Activated T-helper 1 cell treated with anti-CD3 and anti-CD28 coated beads, Interleukin-12 subunit alpha, Interleukin-12 subunit beta, Interleukin-2, Interleukin-4 antibody, amounts not matched to agents 30 ng/mL and 10 ng/mL and 1 ng/mL, durations not matched to agents 14 hours and 24 hours and 36 hours (primary cell): ENCODE measurements around the gene CARS2. TPM values are rescaled to one million over a fixed set of nuclear protein-coding genes. Genes with fewer than 3 reads are reported as not detected.

Source experiments
- DNase-seq: peaks from one replicate; pipeline ENCODE4 v3.0.0; 2021; ENCODE audit warnings: low spot score
- H3K27ac Mint-ChIP-seq: one replicate; pipeline ENCODE4 v1.8.0; 2021; ENCODE audit warnings: mild to moderate bottlenecking, mixed read lengths
- H3K27me3 Mint-ChIP-seq: one replicate; pipeline ENCODE4 v1.8.0; 2022; ENCODE audit warnings: mild to moderate bottlenecking, moderate library complexity, mixed read lengths; ENCODE audit not compliant: insufficient read depth
- H3K36me3 Mint-ChIP-seq: one replicate; pipeline ENCODE4 v1.8.0; 2021; ENCODE audit warnings: low read depth, mixed read lengths
- H3K4me1 Mint-ChIP-seq: one replicate; pipeline ENCODE4 v1.8.0; 2021; ENCODE audit warnings: low read depth, mixed read lengths
- H3K4me3 Mint-ChIP-seq: one replicate; pipeline ENCODE4 v1.8.0; 2021; ENCODE audit warnings: mild to moderate bottlenecking, moderate library complexity, mixed read lengths
- H3K9me3 Mint-ChIP-seq: one replicate; pipeline ENCODE4 v1.8.0; 2021; ENCODE audit warnings: mixed read lengths
- intact Hi-C: fragments of 100-400 bp; cut with micrococcal nuclease; formaldehyde crosslinking; loops from one replicate; pipeline ENCODE4 v1.15.1; 2024
- total RNA-seq: library from RNA; stranded (reverse); gene quantifications from 2 replicates; pipeline ENCODE4 v1.2.3, GENCODE V29; 2022

The CARS2 gene
- total RNA-seq, 1 donor from 2014 or later, result 110 TPM

GRCh38 chr13:110652231-110652730 lies 53.6 kb downstream of the CARS2 start:
- H3K27ac Mint-ChIP-seq, result no peak overlapping the region

DNA sequence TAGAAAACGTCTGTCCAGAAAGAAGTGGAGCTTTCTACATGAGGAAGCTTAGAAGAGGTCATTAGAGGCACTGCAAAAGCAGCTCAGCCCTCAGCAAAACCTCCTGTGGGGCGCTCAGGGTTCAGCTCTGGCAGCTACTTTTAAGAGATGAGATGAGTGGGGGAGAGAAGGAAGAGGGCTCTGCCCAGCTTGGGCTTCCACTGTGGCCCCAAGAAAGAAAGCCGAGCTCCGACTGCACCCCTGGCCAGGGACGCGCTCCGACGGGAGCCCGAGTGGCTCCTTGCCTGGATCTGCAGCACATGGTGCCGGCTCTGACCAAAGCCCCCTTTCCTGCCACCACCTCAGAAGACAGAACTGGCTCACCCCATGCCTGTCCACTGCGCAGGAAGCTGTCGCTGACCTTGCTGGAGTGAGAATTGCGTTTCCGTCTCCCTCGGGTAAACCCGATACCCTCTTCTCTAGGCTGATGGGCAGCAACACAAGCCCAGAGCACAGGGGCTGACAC lies 54.1 kb downstream of the CARS2 start:
- intact Hi-C loops, result no loop called here
- no peaks in the 10 kb centered on the region for H3K9me3 Mint-ChIP-seq
- H3K36me3 Mint-ChIP-seq, result peaks cover 19% of the 10 kb centered on the region
- H3K4me1 Mint-ChIP-seq, result peaks cover 8% of the 10 kb centered on the region
- DNase-seq, result no peak
- no peak overlapping the region for H3K27ac Mint-ChIP-seq
- H3K4me3 Mint-ChIP-seq, result no peak overlapping the region
- no peaks in the 10 kb centered on the region for H3K27me3 Mint-ChIP-seq

More at GRCh38 chr13:110652231-110652730, 53.6 kb downstream of the CARS2 start:
- H3K4me1 Mint-ChIP-seq, result peaks cover 8% of the 10 kb centered on the region
- DNase-seq, result no peak
- H3K27me3 Mint-ChIP-seq, result no peaks in the 10 kb centered on the region
- H3K4me3 Mint-ChIP-seq, result no peak overlapping the region
- intact Hi-C loops, result no loop called here
- peaks cover 19% of the 10 kb centered on the region for H3K36me3 Mint-ChIP-seq
- no peaks in the 10 kb centered on the region for H3K9me3 Mint-ChIP-seq

- Mint-ChIP-seq H3K36me3 (peaks cover 18% of the 10 kb centered on the region), H3K4me3 (no peak overlapping the region), H3K9me3 (no peaks in the 10 kb centered on the region), H3K27me3 (no peaks in the 10 kb centered on the region), H3K4me1 (peaks cover 6% of the 10 kb centered on the region), H3K27ac (no peak overlapping the region)
- intact Hi-C loops, result no loop called here
- no peak for DNase-seq
Observed at GRCh38 chr13:110651271-110651670, 54.6 kb downstream of the CARS2 start.

DNA sequence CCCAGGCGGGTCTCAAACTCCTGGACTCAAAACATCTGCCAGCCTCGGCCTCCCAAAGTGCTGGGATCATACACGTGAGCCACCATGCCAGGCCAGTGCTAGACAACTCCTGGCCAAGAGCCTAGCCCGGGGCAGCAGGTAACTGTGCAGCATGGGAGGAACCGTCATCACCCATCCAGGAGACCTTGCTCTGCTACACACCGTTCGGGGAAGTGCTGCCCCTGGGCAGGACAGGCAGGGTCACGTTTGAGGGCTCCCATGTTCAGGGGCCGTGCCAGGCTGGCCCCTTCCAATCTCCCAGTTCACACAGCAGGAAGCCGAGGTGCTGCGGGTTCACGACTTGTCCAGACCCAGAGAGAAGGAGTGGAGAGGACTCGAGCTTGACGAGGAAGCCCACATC lies 55.5 kb downstream of the CARS2 start:
- no peak for DNase-seq
- H3K9me3 Mint-ChIP-seq, result no peaks in the 10 kb centered on the region
- H3K36me3 Mint-ChIP-seq, result peaks cover 13% of the 10 kb centered on the region
- intact Hi-C loops, result no loop called here
- no peaks in the 10 kb centered on the region for H3K4me1 Mint-ChIP-seq
- no peak overlapping the region for H3K27ac Mint-ChIP-seq
- H3K4me3 Mint-ChIP-seq, result no peak overlapping the region
- no peaks in the 10 kb centered on the region for H3K27me3 Mint-ChIP-seq

DNA sequence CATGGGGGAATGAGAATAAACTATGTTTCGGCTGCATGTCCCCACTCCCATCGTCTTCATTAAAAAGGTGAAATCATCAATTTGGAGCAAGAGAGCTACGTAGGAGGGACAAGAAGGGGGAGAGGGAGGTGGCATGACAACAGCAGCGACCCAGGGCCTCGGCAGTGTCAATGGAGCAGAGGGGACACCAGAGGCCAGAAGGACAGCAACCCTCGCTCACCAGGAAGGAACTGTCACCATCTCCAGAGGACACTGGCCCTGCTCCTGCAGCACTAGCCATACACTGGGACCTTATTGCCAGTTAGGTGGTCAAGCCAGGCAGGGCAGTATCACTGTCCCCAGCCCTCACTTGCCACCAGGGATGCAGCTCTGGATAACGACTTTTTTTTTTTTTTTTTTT lies 56.4 kb downstream of the CARS2 start:
- H3K9me3 Mint-ChIP-seq, result no peaks in the 10 kb centered on the region
- no peak overlapping the region for H3K27ac Mint-ChIP-seq
- DNase-seq, result no peak
- no peaks in the 10 kb centered on the region for H3K4me1 Mint-ChIP-seq
- H3K36me3 Mint-ChIP-seq, result peaks cover 11% of the 10 kb centered on the region
- intact Hi-C loops, result no loop called here
- H3K27me3 Mint-ChIP-seq, result no peaks in the 10 kb centered on the region
- H3K4me3 Mint-ChIP-seq, result no peak overlapping the region

DNA sequence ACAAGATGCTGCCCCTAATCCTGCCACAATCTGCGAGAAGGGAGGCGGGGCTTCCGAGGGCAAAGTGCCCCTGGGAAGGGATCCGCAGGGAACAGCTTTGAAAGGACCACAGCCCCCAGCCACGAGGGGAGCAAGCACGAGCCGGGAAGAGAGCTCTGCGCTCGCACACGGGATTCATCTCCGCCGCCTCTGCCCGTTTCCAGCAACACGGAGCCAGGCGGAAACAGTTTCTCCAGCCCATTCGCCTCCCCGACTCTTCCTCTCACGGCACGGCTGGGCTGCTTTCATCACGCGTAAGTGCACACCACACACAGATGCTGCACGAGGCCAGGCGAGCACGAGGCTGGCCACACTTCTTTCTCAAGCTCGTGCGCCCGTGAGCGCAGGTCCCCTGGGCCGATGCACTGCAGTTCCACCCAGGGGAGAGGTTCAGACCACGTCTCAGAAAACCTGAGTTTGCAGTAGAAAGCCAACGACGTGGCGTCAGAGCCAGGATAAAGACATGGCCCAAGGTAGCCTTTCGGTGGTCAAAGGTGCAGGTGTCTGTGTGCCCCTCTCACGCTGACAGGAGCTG lies 57.0 kb downstream of the CARS2 start:
- no peak overlapping the region for H3K27ac Mint-ChIP-seq
- no peaks in the 10 kb centered on the region for H3K9me3 Mint-ChIP-seq
- intact Hi-C loops, result no loop called here
- no peak for DNase-seq
- no peaks in the 10 kb centered on the region for H3K4me1 Mint-ChIP-seq
- no peak overlapping the region for H3K4me3 Mint-ChIP-seq
- no peaks in the 10 kb centered on the region for H3K27me3 Mint-ChIP-seq
- peaks cover 11% of the 10 kb centered on the region for H3K36me3 Mint-ChIP-seq

DNA sequence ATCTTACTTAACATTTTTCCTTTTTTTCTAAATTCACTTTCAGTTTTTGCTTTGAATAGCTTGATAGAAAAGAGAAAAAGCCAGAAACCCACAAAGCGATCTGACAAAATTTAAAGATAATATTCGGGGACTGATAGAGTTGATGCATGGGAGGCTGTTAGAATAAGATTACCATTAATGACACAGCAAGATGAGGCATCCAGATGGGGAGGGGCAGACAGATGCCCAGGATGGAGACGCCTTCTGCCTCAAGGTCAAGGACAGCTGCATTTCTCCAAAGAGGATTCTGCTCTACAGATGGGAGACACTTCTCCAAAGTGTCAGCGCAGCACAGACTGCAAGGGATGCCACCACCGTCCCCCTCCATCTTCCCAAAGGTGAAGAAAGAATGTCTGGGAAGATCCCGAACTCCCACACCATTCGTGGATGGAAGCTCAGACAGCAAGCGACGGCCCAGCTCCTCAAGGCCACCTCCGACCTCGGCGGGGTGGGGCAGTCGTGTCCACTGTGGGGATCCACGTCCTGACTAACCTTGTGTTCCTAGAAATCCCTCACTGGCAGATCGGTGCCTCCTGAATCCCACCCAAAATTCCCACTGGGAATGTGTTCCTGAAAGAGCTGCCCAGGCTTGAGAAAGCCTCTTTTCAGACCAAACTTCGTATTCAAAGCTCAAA lies 57.6 kb downstream of the CARS2 start:
- intact Hi-C loops, result no loop called here
- H3K4me3 Mint-ChIP-seq, result no peak overlapping the region
- no peaks in the 10 kb centered on the region for H3K4me1 Mint-ChIP-seq
- peaks cover 16% of the 10 kb centered on the region for H3K36me3 Mint-ChIP-seq
- no peaks in the 10 kb centered on the region for H3K27me3 Mint-ChIP-seq
- H3K27ac Mint-ChIP-seq, result no peak overlapping the region
- DNase-seq, result no peak
- no peaks in the 10 kb centered on the region for H3K9me3 Mint-ChIP-seq

DNA sequence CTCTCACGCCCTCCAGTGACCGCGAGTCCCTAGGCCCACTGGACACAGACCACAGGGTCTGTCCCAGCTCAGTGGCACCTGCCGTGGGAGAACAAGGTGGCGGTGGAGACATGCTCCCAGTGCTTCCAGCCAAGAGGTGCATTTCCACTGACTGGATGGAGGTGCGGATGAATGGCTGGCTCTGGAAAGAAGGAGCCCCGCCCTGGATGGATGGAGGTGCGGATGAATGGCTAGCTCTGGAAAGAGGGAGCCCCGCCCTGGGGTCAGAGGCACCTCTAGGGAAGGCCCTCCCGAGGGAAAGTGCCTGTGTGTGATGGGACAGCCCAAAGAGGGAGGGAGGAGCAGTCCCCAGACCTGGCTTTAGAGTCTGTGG lies 58.6 kb downstream of the CARS2 start:
- DNase-seq, result no peak
- Mint-ChIP-seq H3K4me1 (no peaks in the 10 kb centered on the region), H3K27me3 (no peaks in the 10 kb centered on the region), H3K36me3 (peaks cover 20% of the 10 kb centered on the region), H3K9me3 (no peaks in the 10 kb centered on the region), H3K4me3 (no peak overlapping the region), H3K27ac (no peak overlapping the region)
- intact Hi-C loops, result no loop called here

GRCh38 chr13:110646442-110647364 lies 59.2 kb downstream of the CARS2 start:
- Mint-ChIP-seq H3K36me3 (peaks cover 20% of the 10 kb centered on the region), H3K9me3 (no peaks in the 10 kb centered on the region), H3K4me1 (no peaks in the 10 kb centered on the region), H3K27me3 (no peaks in the 10 kb centered on the region), H3K27ac (no peak overlapping the region), H3K4me3 (no peak overlapping the region)
- DNase-seq, result no peak
- intact Hi-C loops, result no loop called here

DNA sequence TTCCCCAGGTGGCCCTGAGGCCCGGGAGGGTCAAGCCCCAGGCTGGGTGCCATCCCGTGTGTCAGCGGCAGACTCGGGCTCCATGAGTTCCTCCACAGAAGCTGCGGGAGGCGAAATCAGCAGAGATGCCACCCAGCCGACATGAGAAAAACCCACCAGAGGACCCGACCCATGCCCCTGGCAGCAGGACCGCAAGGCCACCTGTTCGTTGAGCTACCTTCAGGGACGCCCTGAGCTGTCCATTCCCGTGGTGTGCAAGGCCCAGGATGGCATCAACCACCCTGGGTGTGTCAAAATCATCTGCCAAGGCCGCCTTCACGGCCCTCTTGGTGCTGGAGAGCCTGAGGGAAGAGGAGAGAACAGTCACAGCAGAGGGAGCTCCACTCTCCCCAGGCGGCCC lies 60.2 kb downstream of the CARS2 start:
- H3K9me3 Mint-ChIP-seq, result no peaks in the 10 kb centered on the region
- no peak overlapping the region for H3K4me3 Mint-ChIP-seq
- H3K27me3 Mint-ChIP-seq, result no peaks in the 10 kb centered on the region
- DNase-seq, result no peak
- no peaks in the 10 kb centered on the region for H3K4me1 Mint-ChIP-seq
- H3K36me3 Mint-ChIP-seq, result peaks cover 18% of the 10 kb centered on the region
- intact Hi-C loops, result loop anchor here (1.0 kb wide), 1 partner anchor 174 kb away; no protein-coding TSS in a partner anchor
- H3K27ac Mint-ChIP-seq, result no peak overlapping the region

- no peaks in the 10 kb centered on the region for H3K27me3 Mint-ChIP-seq
- intact Hi-C loops, result loop anchor here (1.0 kb wide), 1 partner anchor 174 kb away; no protein-coding TSS in a partner anchor
- H3K4me1 Mint-ChIP-seq, result no peaks in the 10 kb centered on the region
- no peak overlapping the region for H3K27ac Mint-ChIP-seq
- H3K36me3 Mint-ChIP-seq, result peaks cover 16% of the 10 kb centered on the region
- DNase-seq, result peak; percentile 7
- no peak overlapping the region for H3K4me3 Mint-ChIP-seq
- no peaks in the 10 kb centered on the region for H3K9me3 Mint-ChIP-seq
Observed at GRCh38 chr13:110644892-110645521, 60.9 kb downstream of the CARS2 start.

GRCh38 chr13:110643768-110644421 lies 62.0 kb downstream of the CARS2 start:
- intact Hi-C loops, result no loop called here

More at GRCh38 chr13:110643768-110644421, 62.0 kb downstream of the CARS2 start:
- no peaks in the 10 kb centered on the region for H3K27me3 Mint-ChIP-seq
- H3K27ac Mint-ChIP-seq, result peak overlapping the region; percentile 48
- no peak overlapping the region for H3K4me3 Mint-ChIP-seq
- DNase-seq, result no peak
- peaks cover 21% of the 10 kb centered on the region for H3K36me3 Mint-ChIP-seq
- no peaks in the 10 kb centered on the region for H3K9me3 Mint-ChIP-seq
- no peaks in the 10 kb centered on the region for H3K4me1 Mint-ChIP-seq
